NCI-H446 (cell line): Measurements from ENCODE around the gene SEC16A.
"Not testable (repeated sequence)": the region's sequence is repeated elsewhere in the genome, so short reads cannot be mapped to it uniquely, and the experiment has no call there.

ENCODE experiments used
- DNase-seq, 2 experiments: peaks; one replicate each; lab custom pipeline; 2025; lab: John Stamatoyannopoulos, UW

The SEC16A gene

DNA sequence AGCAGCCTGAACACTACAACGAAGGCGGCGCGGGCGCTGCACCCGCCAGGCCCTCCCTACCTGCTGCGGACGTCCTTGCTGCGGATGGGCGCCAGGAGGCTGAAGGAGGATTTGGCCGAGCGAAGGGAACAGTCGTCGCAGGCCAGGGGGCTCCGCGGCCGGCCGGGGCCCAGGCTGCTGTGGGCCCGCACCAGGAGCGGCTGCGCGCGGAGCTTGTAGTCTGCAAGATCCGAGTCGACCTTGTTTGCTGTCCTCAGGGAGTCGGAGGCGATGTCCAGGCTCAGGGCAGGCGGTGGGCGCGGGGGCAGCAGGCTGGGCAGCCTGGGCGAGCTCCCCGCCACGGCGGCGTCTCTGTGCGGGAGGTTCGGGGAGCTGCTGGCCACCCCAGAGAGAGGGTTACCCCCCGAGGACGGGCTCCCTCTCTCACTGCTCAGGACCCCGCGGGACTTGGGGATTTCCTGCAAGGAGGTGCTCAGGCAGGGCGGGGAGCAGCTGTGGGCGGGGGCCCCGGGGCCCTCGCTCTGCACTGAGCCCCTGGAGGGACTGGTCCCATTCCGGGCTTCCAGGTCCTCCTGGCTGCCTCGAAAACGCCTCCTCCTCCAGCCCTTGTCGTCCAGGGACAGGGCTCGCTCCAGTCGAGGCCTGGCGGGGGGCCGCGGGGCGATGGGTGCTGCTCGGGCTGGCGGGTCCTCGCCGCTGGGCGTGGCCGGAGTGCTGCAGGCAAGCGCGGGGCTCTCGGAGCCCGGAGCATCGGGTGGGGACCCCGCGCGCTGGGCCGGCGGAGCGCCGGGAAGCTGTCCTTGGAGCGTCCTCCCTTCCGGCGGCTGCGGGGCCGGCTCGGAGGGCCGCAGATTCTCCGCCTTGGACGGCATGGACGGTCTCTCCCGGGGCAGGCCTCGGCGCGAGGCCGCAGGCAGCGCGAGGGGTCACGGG lies 44.0 kb downstream of the SEC16A start:
- no peak for DNase-seq

GRCh38 chr9:136437839-136438547 lies 44.8 kb downstream of the SEC16A start:
- DNase-seq: no peak

DNA sequence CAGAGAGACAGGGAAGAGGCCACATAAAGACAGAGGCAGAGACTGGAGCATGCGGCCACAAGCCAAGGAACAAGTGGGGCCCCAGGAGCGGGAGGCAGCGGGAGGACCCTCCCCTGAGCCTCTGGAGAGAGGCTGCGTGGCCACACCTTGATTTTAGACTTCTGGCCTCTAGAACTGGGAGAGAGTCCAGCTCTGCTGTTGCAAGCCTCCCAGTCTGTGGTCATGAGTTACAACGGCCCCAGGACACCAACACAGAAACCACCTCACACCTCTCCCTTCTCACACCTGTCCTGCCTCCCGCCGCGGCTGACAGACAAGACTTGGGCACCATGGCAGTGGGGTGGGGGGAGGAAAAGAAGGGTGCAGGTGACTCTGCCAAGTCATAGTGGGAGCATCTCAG lies 45.4 kb downstream of the SEC16A start:
- DNase-seq: no peak

DNA sequence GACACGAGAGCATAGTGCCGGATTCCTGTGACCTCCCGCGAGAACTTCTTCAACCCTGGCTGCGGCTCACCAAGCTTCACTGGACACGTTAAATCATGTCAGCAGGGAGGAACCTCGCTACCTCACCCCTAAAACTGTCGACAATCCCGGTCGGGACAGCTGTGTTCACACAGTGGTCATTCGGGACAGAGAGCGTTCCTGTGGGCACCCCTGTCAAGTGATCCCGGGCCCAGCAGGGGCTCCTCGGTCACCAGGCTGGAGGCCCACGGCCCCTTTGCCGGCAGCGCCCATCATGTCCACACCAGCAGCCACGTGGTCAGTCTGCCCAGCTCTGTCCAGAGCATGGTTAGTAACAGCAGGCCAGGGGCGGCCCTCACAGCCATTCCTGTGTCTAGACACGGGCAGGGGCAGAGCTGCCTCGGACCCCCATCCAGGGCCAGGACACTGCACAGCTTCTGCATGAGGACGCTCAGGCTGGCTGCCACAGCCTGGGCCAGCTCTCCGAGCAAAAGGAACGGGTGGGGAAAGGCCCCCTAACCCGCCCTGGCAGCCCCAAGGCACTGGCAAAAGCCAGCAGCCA lies 46.7 kb downstream of the SEC16A start:
- DNase-seq: no peak

DNA sequence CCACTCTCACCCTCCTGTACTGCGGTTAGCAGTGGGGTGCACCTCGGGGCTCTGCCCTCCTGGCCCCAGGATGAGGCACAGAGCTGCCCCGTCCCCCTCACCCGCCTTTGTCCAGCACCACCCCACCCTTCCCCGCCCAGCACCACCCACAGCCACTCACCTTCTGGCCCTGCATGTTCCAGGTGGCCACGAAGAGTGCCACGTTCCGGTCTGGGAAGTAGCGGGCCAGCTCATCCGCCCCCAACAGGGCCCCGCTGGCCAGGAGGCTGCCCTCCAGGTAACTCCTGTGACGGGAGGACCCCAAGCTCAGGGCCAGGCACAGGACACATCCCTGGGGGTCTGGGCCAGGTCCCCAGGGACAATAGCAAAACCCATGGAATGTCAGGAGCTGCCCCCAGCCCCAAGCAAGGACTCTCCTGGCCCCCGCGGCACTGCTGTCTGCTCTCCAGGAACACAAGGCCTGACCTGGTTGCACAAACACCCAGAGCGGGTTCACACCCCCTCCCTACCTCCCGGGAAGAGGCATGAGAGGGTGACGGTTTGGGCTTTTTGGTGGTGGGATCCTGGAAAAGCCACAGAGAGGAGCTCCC lies 48.2 kb downstream of the SEC16A start:
- DNase-seq: no peak

GRCh38 chr9:136433849-136434579 lies 48.8 kb downstream of the SEC16A start:
- no peak for DNase-seq

DNA sequence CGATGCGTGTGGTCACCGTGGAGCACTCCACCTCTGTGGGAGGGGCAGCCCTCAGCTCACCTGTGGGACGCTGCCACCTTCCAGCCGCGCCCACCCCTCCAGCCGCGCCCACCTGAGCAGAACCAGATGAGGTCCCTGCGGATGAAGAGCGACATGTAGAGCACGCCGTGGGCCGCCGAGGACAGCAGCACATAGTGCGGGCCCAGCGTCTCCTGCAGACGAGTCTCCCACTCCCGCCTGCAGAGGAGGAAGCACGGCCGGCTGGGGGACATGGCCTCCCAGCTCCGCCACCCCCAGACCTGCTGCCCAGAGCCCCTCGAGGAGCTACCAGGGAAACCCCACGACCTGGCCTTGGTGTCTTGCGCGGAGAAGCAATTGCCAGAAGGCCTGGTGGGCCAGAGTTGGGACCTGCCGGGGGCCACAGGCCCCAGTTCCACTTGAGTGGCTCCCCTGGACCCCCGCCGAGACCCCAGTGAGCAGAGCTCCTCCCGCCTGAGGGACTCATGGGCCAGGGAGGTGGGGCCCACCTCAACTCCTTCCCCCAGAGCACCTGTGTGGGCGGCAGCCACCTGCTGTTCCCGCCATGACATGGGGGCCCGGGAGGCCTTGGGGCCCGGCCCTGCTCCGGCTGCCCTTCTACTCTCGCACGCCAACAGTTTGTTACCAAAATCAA lies 49.7 kb downstream of the SEC16A start:
- no peak for DNase-seq

DNA sequence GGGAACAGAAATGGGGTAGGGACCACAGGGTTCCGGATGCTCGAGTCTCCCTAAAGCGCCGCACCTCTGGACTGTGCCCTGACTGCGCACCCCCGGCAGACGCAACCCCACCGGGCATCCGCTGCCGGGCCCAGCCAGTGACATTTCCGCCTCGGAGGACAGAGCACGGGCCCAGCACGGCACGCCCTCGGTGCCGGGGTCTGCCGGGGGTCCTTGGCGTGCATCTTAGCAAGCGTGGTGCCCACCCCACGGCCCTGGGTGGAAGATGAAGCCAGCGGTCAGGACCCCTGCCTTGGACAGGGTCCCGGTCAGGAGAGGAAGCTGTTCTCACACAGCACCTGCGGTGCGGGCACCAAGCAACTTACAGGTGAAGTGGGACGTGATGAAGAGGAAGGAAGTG lies 50.2 kb downstream of the SEC16A start:
- DNase-seq: no peak

DNA sequence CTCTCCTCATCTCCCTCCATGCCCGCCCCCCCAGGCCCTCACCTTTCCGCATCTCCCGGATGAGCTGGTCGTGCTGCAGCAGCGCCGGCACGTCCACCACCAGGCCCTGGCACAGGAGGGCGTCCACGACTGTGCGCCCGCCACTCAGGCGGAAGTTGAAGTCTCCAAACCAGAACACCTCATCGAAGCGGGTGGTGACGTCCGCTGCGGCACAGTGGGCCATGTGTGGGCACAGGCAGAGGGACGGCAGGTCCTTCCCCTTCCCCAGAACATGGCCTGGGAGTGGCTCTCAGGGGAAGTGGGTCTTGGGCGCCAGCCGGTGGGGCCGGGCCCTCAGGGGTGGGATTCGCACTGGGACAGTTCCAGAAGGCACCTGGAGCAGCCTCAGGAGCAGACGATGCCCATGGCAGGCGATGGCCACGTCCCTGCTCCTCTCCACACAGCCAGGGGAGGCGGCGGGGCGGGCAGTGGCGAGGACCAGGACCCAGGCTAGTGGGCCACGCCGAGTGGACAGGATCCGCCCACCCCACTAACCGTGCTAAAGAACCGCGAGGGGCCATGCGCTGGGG lies 51.0 kb downstream of the SEC16A start:
- DNase-seq: no peak

DNA sequence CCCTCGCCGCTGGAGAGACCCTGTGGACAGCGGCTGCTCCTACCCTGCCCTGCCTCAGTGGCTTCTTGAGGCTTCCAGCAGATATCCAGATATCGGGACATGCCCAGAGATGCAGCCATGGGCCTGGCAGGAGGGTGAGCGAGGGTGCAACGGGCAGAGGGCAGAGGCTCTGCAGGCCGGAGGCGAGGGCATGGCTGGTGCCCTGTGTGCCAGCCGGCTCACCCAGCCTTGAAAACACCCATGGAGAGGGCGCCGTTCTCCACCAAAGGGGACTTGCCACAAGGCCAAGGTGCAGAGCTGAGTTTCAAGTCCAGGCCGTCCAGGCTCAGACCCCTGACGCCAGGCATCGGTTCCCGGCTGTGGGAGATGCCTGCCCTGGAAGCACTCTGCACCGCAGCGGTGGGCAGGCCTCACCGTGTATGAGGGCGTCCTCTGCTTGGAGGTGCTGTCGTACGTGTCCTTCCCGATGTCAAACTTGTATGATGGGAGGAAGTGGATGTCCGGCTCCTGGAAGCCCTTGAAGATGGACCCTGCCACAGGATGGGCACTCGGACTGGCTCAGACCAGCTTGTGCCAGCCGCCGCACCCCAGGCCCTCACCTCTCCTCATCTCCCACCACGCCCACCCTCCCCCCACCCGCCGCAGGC lies 52.1 kb downstream of the SEC16A start:
- no peak for DNase-seq

- DNase-seq: no peak
Observed at GRCh38 chr9:136429683-136430491, 53.0 kb downstream of the SEC16A start.

GRCh38 chr9:136429075-136429628 lies 53.7 kb downstream of the SEC16A start:
- DNase-seq: no peak

GRCh38 chr9:136426787-136427186 lies 56.1 kb downstream of the SEC16A start:
- DNase-seq: no peak

- not testable (repeated sequence) for DNase-seq
Observed at GRCh38 chr9:136425367-136425766, 57.5 kb downstream of the SEC16A start.

- DNase-seq: no peak
Observed at GRCh38 chr9:136424750-136425362, 58.0 kb downstream of the SEC16A start.

- DNase-seq: no peak
Observed at GRCh38 chr9:136423432-136424146, 59.3 kb downstream of the SEC16A start.

DNA sequence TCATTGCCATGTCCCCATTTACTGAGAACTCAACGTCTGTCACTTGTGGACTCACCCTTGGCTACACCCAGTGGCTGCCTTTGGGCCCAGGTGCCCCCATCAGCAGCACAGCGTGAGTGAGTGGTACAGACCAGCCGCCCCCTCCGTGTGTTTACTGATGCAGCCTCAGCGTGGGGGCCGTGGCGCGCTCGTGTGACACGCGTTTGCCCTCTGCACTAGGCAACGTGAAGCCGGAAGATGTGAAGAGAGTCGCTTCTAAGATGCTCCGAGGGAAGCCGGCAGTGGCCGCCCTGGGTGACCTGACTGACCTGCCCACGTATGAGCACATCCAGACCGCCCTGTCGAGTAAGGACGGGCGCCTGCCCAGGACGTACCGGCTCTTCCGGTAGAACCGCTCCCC lies 60.0 kb downstream of the SEC16A start:
- DNase-seq: no peak

- DNase-seq: no peak
Observed at GRCh38 chr9:136421791-136422190, 61.0 kb downstream of the SEC16A start.
